ENCODE measurements around the gene MSGN1. TPM values are rescaled to one million over a fixed set of nuclear protein-coding genes. Genes with fewer than 3 reads are reported as not detected.

The MSGN1 gene
- total RNA-seq, 1 donor from 2014 or later, result not detected

- no peaks in the 10 kb centered on the region for H3K36me3 ChIP-seq (ENCODE audit: insufficient read depth, low read length)
- H3K27me3 Mint-ChIP-seq (ENCODE audit: low read depth, unreplicated experiment), result no peaks in the 10 kb centered on the region
- H3K9me3 ChIP-seq (ENCODE audit: insufficient read depth, low read depth, low read length), result no peaks in the 10 kb centered on the region
- no peak overlapping the region for H3K27ac ChIP-seq (ENCODE audit: low read depth, low read length)
- peaks cover 30% of the 10 kb centered on the region for H3K4me1 Mint-ChIP-seq (ENCODE audit: low read depth, unreplicated experiment)
- no peak overlapping the region for H3K9ac ChIP-seq (ENCODE audit: low read length)
- H3K4me1 ChIP-seq (ENCODE audit: insufficient read depth, low read length), result no peaks in the 10 kb centered on the region
- FAIRE-seq, result no peak
- DNase-seq (ENCODE audit: low read depth), result peak; percentile 18
- no peak overlapping the region for H3K4me3 ChIP-seq (ENCODE audit: insufficient read depth, low read depth, low read length)
- H3K36me3 Mint-ChIP-seq (ENCODE audit: low read depth, unreplicated experiment), result no peaks in the 10 kb centered on the region
- no peaks in the 10 kb centered on the region for H3K79me2 ChIP-seq (ENCODE audit: insufficient read depth, low read length)
- H2AFZ ChIP-seq (ENCODE audit: low read depth, low read length), result no peak overlapping the region
- H4K20me1 ChIP-seq (ENCODE audit: insufficient read depth, low read length), result no peaks in the 10 kb centered on the region
- no peak overlapping the region for H3K27ac Mint-ChIP-seq (ENCODE audit: unreplicated experiment)
- TF ChIP-seq CTCF (IDR thresholded peaks at IDR 0.05; ENCODE audit: insufficient read depth, low read depth, low read length), result no peak
- TF ChIP-seq EZH2 (IDR thresholded peaks at IDR 0.05; ENCODE audit: insufficient read depth, low read length), result no peak
- H3K27me3 ChIP-seq (ENCODE audit: insufficient read depth, low read length), result no peaks in the 10 kb centered on the region
- H3K4me3 Mint-ChIP-seq (ENCODE audit: unreplicated experiment), result no peak overlapping the region
- H3K4me2 ChIP-seq (ENCODE audit: low read length), result no peak overlapping the region
- H3K9me3 Mint-ChIP-seq (ENCODE audit: unreplicated experiment), result no peaks in the 10 kb centered on the region
These were observed 23.7 kb upstream of the MSGN1 start for GRCh38 chr2:17792515-17792914.

GRCh38 chr2:17793296-17793695, 23.0 kb upstream of the MSGN1 start:
- no peaks in the 10 kb centered on the region for H3K79me2 ChIP-seq (ENCODE audit: insufficient read depth, low read length)
- no peaks in the 10 kb centered on the region for H3K36me3 Mint-ChIP-seq (ENCODE audit: low read depth, unreplicated experiment)
- no peaks in the 10 kb centered on the region for H3K27me3 Mint-ChIP-seq (ENCODE audit: low read depth, unreplicated experiment)
- TF ChIP-seq EZH2 (IDR thresholded peaks at IDR 0.05; ENCODE audit: insufficient read depth, low read length) (no peak), CTCF (IDR thresholded peaks at IDR 0.05; ENCODE audit: insufficient read depth, low read depth, low read length) (no peak)
- H3K4me1 Mint-ChIP-seq (ENCODE audit: low read depth, unreplicated experiment), result peaks cover 30% of the 10 kb centered on the region
- no peaks in the 10 kb centered on the region for H3K9me3 Mint-ChIP-seq (ENCODE audit: unreplicated experiment)
- no peaks in the 10 kb centered on the region for H4K20me1 ChIP-seq (ENCODE audit: insufficient read depth, low read length)
- H3K27ac ChIP-seq (ENCODE audit: low read depth, low read length), result no peak overlapping the region
- H3K4me1 ChIP-seq (ENCODE audit: insufficient read depth, low read length), result no peaks in the 10 kb centered on the region
- no peak overlapping the region for H3K9ac ChIP-seq (ENCODE audit: low read length)
- no peak for DNase-seq (ENCODE audit: low read depth)
- H2AFZ ChIP-seq (ENCODE audit: low read depth, low read length), result no peak overlapping the region
- H3K27ac Mint-ChIP-seq (ENCODE audit: unreplicated experiment), result no peak overlapping the region
- no peak for FAIRE-seq
- no peak overlapping the region for H3K4me2 ChIP-seq (ENCODE audit: low read length)
- H3K4me3 Mint-ChIP-seq (ENCODE audit: unreplicated experiment), result no peak overlapping the region
- no peaks in the 10 kb centered on the region for H3K9me3 ChIP-seq (ENCODE audit: insufficient read depth, low read depth, low read length)
- no peaks in the 10 kb centered on the region for H3K27me3 ChIP-seq (ENCODE audit: insufficient read depth, low read length)
- H3K36me3 ChIP-seq (ENCODE audit: insufficient read depth, low read length), result no peaks in the 10 kb centered on the region
- no peak overlapping the region for H3K4me3 ChIP-seq (ENCODE audit: insufficient read depth, low read depth, low read length)

- no peaks in the 10 kb centered on the region for H3K27me3 Mint-ChIP-seq (ENCODE audit: low read depth, unreplicated experiment)
- no peak for FAIRE-seq
These were observed 22.4 kb upstream of the MSGN1 start for GRCh38 chr2:17793803-17794354.

More at GRCh38 chr2:17793803-17794354, 22.4 kb upstream of the MSGN1 start:
- Histone ChIP-seq H3K27ac (ENCODE audit: low read depth, low read length) (no peak overlapping the region), H3K27me3 (ENCODE audit: insufficient read depth, low read length) (no peaks in the 10 kb centered on the region), H3K36me3 (ENCODE audit: insufficient read depth, low read length) (no peaks in the 10 kb centered on the region), H3K9me3 (ENCODE audit: insufficient read depth, low read depth, low read length) (no peaks in the 10 kb centered on the region), H3K4me2 (ENCODE audit: low read length) (no peak overlapping the region), H4K20me1 (ENCODE audit: insufficient read depth, low read length) (no peaks in the 10 kb centered on the region), H3K4me1 (ENCODE audit: insufficient read depth, low read length) (no peaks in the 10 kb centered on the region), H3K4me3 (ENCODE audit: insufficient read depth, low read depth, low read length) (no peak overlapping the region), H3K79me2 (ENCODE audit: insufficient read depth, low read length) (no peaks in the 10 kb centered on the region), H3K9ac (ENCODE audit: low read length) (no peak overlapping the region), H2AFZ (ENCODE audit: low read depth, low read length) (no peak overlapping the region)
- DNase-seq (ENCODE audit: low read depth), result no peak
- Mint-ChIP-seq H3K36me3 (ENCODE audit: low read depth, unreplicated experiment) (no peaks in the 10 kb centered on the region), H3K9me3 (ENCODE audit: unreplicated experiment) (no peaks in the 10 kb centered on the region), H3K4me3 (ENCODE audit: unreplicated experiment) (no peak overlapping the region), H3K27ac (ENCODE audit: unreplicated experiment) (no peak overlapping the region), H3K4me1 (ENCODE audit: low read depth, unreplicated experiment) (peaks cover 30% of the 10 kb centered on the region)
- TF ChIP-seq CTCF (IDR thresholded peaks at IDR 0.05; ENCODE audit: insufficient read depth, low read depth, low read length), result no peak
- no peak for TF ChIP-seq EZH2 (IDR thresholded peaks at IDR 0.05; ENCODE audit: insufficient read depth, low read length)

All from astrocyte (in vitro differentiated cells and primary cell).